GM18508 (cell line): ENCODE results near the gene KCNH4.
A peak's percentile ranks its signal among the peaks of the same experiment; 100 is the strongest.
"Not testable (repeated sequence)": the region's sequence is repeated elsewhere in the genome, so short reads cannot be mapped to it uniquely, and the experiment has no call there.

Experiments used
- ATAC-seq: cut with Tn5 transposase; IDR thresholded peaks from one replicate; pipeline ENCODE4 v1.9.1; 2021; ENCODE audit warnings: moderate number of reproducible peaks; ENCODE audit not compliant: insufficient read depth, unreplicated experiment

KCNH4 gene

DNA sequence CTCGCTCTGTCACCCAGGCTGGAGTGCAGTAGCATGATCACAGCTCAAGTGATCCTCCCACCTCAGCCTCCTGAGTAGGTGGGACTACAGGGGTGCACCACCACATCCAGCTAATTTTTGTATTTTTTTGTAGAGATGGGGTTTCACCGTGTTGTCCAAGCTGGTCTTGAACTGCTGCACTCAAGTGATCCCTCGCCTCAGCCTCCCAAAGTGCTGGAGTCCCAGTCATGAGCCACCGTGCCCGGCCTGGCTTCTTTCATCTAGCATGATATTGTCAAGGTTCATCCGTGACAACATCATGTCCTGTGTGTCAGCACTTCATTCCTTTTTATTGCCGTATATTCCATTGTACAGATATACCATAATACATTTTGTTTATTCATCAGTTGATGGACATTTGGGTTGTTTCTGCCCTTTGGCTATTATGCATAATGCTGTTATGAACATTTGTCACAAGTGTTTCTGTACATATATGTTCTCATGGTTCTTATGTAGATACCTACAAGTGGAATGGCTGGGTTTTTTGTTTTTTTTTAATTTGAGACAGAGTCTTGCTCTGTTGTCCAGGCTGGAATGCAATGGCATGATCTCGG lies 16.7 kb upstream of the KCNH4 start:
- ATAC-seq, result no peak

DNA sequence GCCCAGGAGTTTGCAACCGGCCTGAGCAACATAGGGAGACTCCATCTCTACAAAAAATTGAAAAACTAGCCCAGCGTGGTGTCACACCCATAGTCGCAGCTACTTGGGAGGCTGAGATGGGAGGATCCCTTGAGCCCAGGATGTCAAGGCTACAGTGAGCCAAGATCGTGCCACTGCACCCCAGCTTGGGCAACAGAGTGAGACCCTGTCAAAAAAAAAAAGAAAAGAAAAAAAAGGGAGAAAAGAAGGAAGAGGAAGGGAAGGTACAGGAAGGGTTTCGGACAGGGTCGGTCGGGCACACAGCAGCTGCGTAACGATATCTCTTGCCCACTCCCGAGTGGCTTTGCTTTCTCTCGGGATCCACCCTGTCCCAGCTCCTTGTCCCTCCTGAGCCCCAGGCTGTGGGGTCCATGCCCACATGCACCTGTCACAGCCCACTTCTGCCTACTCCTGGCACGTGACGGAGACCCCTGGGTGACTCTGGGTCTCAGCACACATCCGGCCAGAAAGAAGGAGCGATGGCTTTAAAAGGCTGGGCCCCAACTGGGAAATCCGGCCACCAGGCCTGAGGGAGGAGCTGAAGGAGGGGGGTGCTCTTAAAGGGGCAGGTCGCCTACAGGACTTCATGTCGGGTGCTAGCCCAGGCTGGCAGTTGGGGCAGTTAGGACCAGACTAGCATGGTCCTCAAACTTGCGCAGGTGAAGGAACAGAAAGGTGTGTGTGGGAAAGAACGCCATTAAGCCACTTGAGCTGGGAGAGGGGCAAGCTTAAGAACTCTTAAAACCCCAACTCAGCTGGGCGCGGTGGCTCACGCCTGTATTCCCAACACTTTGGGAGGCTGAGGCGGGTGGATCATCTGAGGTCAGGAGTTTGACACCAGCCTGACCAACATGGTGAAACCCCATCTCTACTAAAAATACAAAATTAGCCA lies 13.3 kb upstream of the KCNH4 start, which contains the start of gene GHDC:
TSS of gene GHDC (minus strand) at position 526 of the 931 bp plus-strand sequence. CDS start 913 bp downstream, outside the sequence.
- ATAC-seq, result peak; percentile 48

DNA sequence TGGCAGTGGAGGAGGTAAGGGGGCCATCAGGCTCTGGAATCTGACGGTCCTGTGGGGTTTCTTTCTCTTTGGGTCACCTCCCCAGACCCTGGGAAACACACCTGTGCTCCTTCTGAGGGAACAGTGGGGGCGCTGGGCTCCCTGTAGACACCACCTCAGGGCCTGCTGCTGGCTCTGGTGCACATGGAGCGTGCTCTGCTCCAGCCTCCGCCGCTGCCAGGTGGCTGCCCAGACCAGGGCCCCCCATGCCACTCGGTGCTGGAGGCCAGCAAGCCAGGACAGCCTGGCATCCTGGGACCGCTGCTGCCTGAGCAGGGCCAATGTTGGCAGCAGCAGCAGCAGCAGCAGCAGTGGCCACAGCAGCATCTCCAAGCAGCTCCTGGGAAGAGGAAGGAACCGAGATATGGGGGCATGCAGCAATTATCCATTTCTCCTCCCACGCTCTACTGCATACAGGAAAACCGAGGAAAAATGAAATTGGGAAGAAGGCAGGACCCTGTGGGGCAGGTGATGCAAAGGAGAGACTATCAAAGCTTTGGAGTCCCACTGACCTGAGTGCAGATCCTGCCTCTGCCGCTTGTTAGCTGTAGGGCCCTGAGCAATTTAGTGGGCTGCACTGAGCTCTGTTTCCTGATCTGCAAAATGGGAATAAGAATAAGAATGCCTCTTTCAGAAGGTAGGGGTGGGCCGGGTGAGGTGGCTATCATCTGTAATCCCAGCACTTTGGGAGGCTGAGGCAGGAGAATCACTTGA lies 12.4 kb upstream of the KCNH4 start:
- ATAC-seq, result no peak

DNA sequence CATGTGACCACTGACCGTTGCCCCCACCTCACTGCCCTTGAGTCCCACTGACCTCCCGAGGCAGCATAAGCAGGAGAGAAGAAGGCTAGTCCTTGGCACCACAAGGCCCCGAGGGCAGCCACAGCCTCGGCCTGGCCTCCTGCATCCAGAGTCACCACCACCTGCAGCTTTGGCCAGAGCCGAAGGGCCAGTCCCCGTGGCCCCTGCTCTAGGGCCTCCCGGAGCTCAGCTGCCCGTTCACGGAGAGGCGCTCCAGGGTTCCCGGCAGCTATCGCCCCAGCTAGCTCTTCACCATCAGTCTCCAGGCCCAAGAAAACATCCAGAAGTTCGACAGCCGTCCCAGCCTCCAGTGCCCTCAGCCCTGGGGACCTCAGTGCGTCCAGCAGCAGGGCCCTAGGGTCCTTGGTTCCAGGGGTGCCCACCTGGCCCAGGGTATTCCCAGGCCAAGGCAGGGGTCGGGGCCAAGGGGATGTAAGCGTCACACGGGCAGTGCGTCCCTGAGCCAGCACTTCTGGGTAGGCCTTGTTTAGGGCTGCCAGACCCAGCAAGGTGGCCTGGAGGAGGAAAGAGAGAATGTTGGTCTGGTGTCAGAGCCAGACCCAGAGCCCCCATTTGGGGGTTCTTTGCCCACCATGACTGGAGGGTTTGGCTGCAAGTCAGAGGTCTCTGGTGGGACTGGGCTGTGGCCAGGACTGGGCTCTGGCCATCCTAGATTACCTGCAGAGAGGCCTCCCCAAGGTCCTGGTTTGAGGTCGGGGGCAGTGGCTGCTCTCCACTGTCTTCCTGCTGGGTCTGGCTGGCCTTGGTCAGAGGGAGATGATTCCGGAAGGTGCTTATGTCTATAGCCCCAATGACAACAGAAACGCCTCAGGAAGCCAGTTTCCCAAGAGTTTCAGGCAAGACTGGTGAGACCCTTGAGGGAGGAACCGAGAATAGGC lies 11.5 kb upstream of the KCNH4 start:
- ATAC-seq, result no peak

DNA sequence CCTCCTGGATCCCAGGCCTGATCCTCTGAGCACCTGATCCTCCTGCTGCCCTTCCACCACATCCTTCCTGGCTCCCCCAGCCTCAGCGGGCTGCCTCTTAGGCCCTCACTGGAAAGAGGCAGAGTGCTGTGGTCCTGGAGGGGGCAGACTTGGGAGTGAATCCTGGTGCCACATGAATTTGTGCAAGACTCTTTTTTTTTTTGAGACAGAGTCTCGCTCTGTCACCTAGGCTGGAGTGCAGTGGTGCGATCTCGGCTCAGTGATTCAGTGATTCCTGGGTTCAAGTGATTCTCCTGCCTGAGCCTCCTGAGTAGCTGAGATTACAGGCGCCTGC lies 10.3 kb upstream of the KCNH4 start:
- ATAC-seq, result no peak

DNA sequence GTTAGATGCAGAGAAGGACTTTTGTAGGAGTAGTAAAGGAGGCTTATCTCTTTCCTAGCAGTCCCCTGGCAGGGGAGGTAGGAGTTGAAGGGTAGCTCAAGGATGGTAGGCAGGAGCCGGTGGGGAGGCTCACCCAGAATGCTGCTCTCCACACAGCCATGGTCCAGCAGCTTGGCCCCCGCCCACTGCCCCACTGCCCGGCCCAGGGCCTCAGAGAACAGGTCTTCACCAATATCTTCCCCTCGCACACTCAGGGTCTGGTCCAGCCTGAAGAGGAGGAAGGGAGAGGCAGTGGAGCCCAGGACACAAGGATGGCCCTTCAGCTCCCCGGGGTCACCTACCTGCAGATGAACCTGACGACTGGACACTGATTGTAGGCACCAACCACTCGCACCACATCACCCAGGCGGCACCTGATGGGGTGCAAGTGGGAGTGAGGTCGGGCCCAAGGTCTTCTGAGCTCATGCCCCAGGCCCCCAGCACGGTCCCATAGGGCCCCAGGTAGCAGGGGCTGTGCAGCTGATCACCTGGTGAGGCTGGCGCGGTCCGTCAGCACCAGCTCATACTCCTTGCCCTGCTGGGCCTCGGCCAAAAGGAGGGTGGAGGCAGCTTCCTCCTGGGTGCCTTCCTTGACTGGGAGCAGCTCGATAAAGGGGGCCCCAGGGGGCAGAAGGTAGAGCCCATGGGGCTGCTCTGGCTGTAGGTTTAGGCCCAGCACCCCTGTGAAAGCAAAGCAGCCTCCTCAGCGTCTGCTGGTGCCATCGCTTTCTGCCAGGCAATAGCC lies 9.7 kb upstream of the KCNH4 start:
- no peak for ATAC-seq

DNA sequence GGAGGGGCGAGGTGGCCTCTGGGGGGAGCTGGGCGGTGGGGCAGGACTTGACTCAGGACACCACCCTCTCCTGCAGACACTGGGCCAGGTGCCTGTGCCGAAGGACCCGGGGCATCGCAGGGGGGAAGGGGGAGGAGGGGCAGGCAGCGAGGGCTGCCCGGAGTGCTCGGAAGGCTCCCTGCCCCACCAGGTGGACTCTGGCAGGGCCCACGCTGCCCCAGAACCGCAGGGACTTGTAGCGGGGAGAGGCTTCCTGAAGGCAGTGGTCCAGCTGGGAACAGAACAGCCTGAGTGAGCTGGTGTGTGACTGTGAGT lies 8.7 kb upstream of the KCNH4 start:
- ATAC-seq, result no peak

DNA sequence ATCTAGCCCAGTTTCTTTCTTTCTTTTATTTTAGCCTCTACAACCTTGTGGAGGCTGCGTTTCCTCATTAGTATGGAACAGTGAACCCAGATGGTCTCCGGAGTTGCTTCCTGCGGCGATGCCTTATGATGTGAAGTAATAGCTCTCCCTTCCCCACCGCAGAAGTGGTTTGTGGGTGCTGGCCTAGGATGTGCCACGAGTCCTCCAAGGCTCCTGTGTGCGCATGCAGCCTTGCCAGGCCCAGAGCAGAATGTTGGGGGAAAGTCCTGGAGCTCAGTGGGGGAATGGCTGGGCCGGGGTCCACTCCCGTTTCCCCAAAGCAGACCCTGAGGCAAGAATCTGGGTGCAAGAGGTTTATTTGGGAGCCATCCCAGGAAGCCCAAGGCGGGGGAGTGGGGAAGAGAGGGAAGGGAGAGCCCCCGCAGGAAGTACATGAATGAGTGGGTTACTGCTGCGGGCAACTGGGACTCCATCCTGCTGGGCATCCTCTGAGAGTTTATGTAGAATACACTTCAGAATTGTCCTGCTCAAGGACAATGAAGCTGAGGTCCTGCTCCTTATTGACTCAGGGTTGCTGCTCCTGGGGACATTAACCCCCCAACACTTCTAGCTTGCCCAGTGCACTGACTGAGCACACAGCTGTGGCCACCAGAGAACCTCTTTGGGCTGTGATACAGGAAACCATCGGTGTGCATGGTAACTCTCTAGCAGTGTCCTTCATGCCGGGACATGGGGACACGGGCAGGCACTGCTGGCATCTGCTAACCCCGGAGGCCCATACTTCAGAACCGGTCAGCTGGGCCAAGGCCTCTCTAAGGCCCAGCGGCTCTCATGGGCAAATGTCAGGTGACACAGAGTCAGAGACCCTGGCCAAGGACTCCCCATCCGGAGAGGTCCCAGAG lies 8.1 kb upstream of the KCNH4 start:
- no peak for ATAC-seq

DNA sequence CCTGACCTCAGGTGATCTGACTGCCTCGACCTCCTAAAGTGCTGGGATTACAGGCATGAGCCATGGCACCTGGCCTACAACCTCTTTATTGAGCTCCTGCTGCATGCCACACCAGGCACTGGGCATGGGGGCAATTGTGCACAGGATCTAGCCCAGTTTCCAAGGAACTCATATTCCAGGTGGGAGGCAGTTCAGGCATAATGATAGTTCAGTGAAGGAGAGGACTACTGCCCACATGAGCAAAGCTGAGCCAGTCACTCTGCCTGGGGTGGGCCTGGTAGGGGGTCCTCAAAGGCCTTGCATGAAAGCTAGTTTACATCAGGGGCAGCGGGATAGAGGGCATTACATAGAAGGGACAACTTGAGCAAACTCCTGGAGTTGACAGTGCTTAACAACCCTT lies 6.9 kb upstream of the KCNH4 start:
- ATAC-seq, result no peak

DNA sequence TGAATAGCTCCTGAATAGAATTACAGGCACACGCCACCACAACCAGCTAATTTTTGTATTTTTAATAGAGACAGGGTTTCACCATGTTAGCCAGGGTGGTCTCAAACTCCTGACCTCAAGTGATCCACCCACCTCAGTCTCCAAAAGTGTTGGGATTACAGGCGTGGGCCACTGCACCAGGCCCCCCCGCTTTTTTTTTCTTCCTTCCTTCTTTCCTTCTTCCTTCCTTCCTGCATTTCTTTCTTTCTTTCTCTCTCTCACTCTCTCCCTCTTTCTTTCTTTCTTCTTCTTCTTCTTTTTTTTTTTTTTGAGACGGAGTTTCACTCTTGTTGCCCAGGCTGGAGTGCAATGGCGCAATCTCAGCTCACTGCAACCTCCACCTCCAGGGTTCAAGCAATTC lies 5.2 kb upstream of the KCNH4 start:
- not testable (repeated sequence) for ATAC-seq

DNA sequence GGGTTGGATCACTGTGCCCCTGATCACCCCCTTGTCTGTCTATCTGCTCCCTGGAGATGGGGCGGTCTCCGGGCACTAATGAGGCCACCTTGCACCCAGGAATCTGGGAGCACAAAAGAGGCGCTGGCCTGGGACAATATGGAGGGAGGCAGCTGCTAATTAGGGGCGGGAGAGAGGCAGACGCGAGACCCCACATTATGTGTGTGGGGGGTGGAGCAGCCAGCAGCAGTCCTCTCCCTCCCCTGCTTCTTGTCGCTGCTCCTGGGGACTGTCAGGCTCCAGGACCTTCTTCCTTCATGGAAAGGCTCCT lies 4.6 kb upstream of the KCNH4 start:
- no peak for ATAC-seq

DNA sequence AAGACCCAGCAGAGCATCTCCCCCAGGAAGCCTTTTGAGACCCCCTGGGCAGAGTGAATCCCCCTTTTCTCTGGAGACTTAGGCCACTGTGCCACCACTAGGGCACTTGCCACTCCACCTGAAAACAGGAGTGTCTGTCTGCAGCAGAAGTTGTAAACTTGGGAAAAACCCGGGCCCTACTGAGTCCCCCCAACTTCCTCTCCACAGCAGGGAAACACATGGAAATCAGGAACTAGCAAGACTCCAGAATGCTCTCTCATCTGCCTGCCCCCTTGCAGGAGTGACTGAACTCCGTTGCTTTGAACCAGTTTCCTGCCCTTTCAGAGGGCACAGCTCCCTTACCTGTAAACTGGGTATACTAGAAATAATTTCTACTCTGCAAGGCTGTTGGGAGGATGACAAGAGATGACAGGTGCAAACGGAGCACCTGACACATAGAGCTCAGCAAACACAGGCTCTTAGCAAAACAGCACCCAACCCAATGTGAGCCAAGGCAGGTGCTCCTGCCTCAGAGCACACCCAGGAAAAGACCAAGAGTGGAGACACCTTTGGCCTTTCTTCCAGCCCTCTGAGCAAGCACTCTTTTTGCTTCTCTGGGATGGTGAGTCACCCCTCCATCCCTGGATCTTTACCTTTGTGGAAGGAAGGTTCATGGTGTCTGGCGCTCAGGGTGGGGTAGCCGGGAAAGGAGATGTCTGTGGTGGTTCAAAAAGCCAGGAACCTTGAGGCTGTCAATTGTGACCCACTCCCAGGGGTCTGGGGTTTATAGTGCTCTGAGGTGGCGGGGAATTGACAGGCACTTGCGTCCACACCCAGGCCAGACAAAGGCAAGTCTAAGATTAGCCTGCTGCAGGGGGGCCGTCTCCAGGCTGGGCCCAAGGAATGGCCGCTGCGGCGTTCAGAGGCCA lies 4.0 kb upstream of the KCNH4 start, which contains the start of gene HCRT:
TSS of gene HCRT (minus strand) at position 740 of the 908 bp plus-strand sequence. CDS start at position 653, 87 bp downstream.
- ATAC-seq, result no peak

DNA sequence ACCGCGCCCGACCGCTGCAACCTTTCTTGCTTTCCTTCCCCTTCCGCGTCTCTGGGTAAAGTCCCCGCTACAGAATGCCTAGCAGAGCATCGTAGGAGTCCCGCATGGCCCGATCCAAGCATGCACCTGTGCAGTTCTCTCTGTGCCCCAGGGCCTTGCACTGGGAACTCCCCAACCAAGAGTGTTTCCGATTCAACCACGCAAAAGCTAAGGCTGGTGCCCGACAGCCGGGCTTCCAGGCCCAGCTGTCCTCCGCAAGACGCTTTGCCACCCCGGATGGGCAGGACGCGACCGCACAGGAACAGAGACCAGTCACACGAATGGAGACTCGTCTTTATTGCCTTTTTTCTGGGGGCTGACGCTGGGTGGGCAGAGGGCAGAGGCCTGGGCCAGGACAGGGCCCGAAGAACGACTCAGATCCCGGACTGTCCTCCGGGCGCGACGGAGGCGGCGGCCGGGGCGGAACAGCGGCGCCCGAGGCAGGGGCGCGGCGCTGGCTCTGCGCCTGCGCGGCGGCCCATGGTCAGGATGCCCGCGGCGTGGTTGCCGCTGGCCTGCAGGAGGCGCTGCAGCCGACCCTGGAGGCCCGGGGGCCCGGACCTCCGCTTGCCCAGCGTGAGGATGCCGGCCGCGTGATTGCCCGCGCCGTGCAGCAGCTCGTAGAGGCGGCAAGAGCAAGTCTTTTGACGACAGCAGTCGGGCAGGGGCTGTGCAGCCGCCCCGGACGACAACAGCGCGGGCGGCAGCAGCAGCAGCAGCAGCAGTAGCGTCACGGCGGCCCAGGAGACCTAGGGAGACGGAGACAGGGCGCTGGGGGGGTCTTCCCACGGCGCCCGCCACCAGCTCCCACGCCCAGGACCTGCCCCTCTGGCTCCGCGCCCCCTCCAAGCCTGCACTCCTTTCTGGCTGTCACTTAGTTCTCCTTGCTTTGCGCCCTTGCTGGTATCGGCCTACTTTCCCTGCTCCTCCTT lies 3.1 kb upstream of the KCNH4 start:
- ATAC-seq, result no peak

DNA sequence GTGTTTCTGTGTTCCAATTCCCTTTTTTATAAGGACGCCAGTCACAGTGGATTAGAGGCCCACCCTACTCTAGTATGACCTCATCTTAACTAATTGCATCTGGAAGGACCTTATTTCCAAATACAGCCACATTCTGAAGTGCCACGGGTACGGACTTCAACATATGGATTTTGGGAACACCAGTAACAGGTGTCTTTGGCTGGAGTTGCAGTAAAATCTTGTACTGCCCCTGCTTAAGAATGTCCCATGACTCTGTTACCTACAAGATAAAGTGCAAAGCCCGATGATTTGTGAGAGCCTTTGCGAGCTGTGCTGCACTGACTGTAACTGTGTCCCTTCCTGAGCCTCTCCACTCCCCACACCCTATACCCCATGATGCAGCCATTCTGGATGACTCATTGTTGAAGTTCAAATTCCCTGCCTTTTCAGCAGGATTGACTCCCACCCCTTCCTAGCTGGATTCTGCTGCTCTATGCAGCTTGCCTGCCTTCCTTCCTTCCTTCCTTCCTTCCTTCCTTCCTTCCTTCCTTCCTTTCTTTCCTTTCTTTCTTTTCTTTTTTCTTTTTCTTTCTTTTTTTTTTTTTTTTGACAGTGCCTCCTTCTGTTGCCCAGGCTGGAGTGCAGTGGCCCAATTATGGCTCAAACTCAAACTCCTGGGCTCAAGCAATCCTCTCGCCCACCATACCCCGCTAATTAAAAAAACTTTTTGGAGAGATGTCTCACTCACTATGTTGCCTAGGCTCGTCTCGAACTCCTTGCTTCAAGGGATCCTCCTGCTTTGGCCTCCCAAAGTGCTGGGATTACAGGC lies 2.2 kb upstream of the KCNH4 start:
- no peak for ATAC-seq

DNA sequence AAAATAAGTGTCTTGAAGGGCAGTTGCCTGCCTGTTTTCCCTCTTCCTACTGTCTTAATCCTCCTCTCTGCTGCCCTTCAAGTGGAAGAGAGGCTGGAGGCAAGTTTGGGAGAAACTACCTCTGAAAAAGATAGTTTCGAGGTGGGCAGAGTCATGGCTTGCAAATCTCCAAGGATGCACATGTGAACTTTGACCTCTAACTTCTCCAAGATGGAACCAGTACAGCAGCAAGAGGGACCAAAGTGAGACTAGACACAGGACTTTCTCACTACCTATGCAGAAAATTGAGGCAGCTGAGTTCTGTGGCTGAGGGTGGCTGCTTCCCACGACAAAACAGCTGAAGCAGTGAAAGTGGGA lies 887 bp upstream of the KCNH4 start:
- no peak for ATAC-seq
